ENCODE data around the gene TBC1D19. TPM values are rescaled to one million over a fixed set of nuclear protein-coding genes. Genes with fewer than 3 reads are reported as not detected.

Gene TBC1D19
- total and polyA plus RNA-seq, 2 donors from 2014 or later = 10.8 to 19.1 TPM

GRCh38 chr4:26682436-26682835 lies 98.6 kb downstream of the TBC1D19 start:
- no peaks in the 10 kb centered on the region for H3K4me1 ChIP-seq (ENCODE audit: control insufficient read depth in 2 of 3, insufficient read depth in 2 of 3, low read depth in 1 of 3, low read length in 3 of 3)
- H3K9ac ChIP-seq (ENCODE audit: low read length in 3 of 3) = no peak overlapping the region
- intact Hi-C loops (cut with DNase I) = no loop called here
- no peak for TF ChIP-seq CTCF (IDR thresholded peaks at IDR 0.05; ENCODE audit: borderline replicate concordance, extremely low read depth, insufficient read depth)
- no peaks in the 10 kb centered on the region for H3K27me3 ChIP-seq (ENCODE audit: control insufficient read depth, insufficient read depth, low read length)
- FAIRE-seq = no peak
- no peaks in the 10 kb centered on the region for H3K9me3 ChIP-seq (ENCODE audit: control insufficient read depth in 2 of 3, insufficient read depth in 1 of 3, low read length in 3 of 3)
- no peak overlapping the region for H3K27ac ChIP-seq (ENCODE audit: low read depth in 2 of 2, low read length in 2 of 2)
- no peak overlapping the region for H3K4me3 ChIP-seq (ENCODE audit: low read length in 3 of 3)
- DNase-seq = no peak
- peaks cover 0 to 4% (median 0%) of the 10 kb centered on the region in 3 donors for H3K36me3 ChIP-seq (ENCODE audit: control insufficient read depth in 2 of 3, insufficient read depth in 3 of 3, low read length in 3 of 3)

- no peaks in the 10 kb centered on the region for H3K9me3 ChIP-seq (ENCODE audit: control insufficient read depth in 2 of 3, insufficient read depth in 1 of 3, low read length in 3 of 3)
- no peaks in the 10 kb centered on the region for H3K27me3 ChIP-seq (ENCODE audit: control insufficient read depth, insufficient read depth, low read length)
- H3K4me3 ChIP-seq (ENCODE audit: low read length in 3 of 3) = no peak overlapping the region
- FAIRE-seq (no peak), DNase-seq (no peak)
- H3K27ac ChIP-seq (ENCODE audit: low read depth in 2 of 2, low read length in 2 of 2) = no peak overlapping the region
- H3K4me1 ChIP-seq (ENCODE audit: control insufficient read depth in 2 of 3, insufficient read depth in 2 of 3, low read depth in 1 of 3, low read length in 3 of 3) = no peaks in the 10 kb centered on the region
- intact Hi-C loops (cut with DNase I) = no loop called here
- no peak overlapping the region for H3K9ac ChIP-seq (ENCODE audit: low read length in 3 of 3)
- H3K36me3 ChIP-seq (ENCODE audit: control insufficient read depth in 2 of 3, insufficient read depth in 3 of 3, low read length in 3 of 3) = peaks cover 0 to 4% (median 0%) of the 10 kb centered on the region in 3 donors
- no peak for TF ChIP-seq CTCF (IDR thresholded peaks at IDR 0.05; ENCODE audit: borderline replicate concordance, extremely low read depth, insufficient read depth)
Measured at GRCh38 chr4:26685250-26685649, 101.4 kb downstream of the TBC1D19 start.

GRCh38 chr4:26687728-26688127 lies 103.8 kb downstream of the TBC1D19 start:
- intact Hi-C loops (cut with DNase I) = no loop called here
- H3K4me3 ChIP-seq (ENCODE audit: low read length in 3 of 3) = no peak overlapping the region
- peaks cover 0 to 9% (median 2%) of the 10 kb centered on the region in 3 donors for H3K36me3 ChIP-seq (ENCODE audit: control insufficient read depth in 2 of 3, insufficient read depth in 3 of 3, low read length in 3 of 3)
- no peak for DNase-seq
- no peak for TF ChIP-seq CTCF (IDR thresholded peaks at IDR 0.05; ENCODE audit: borderline replicate concordance, extremely low read depth, insufficient read depth)
- H3K9ac ChIP-seq (ENCODE audit: low read length in 3 of 3) = no peak overlapping the region
- H3K27me3 ChIP-seq (ENCODE audit: control insufficient read depth, insufficient read depth, low read length) = no peaks in the 10 kb centered on the region
- no peaks in the 10 kb centered on the region for H3K9me3 ChIP-seq (ENCODE audit: control insufficient read depth in 2 of 3, insufficient read depth in 1 of 3, low read length in 3 of 3)
- no peaks in the 10 kb centered on the region for H3K4me1 ChIP-seq (ENCODE audit: control insufficient read depth in 2 of 3, insufficient read depth in 2 of 3, low read depth in 1 of 3, low read length in 3 of 3)
- no peak for FAIRE-seq
- no peak overlapping the region for H3K27ac ChIP-seq (ENCODE audit: low read depth in 2 of 2, low read length in 2 of 2)

- no peak for DNase-seq
Measured at GRCh38 chr4:26690506-26690905, 106.6 kb downstream of the TBC1D19 start.

More at GRCh38 chr4:26690506-26690905, 106.6 kb downstream of the TBC1D19 start:
- FAIRE-seq = no peak
- no peaks in the 10 kb centered on the region for H3K4me1 ChIP-seq (ENCODE audit: control insufficient read depth in 2 of 3, insufficient read depth in 2 of 3, low read depth in 1 of 3, low read length in 3 of 3)
- peaks cover 0 to 5% (median 2%) of the 10 kb centered on the region in 3 donors for H3K36me3 ChIP-seq (ENCODE audit: control insufficient read depth in 2 of 3, insufficient read depth in 3 of 3, low read length in 3 of 3)
- no peaks in the 10 kb centered on the region for H3K27me3 ChIP-seq (ENCODE audit: control insufficient read depth, insufficient read depth, low read length)
- no peak overlapping the region for H3K9ac ChIP-seq (ENCODE audit: low read length in 3 of 3)
- H3K27ac ChIP-seq (ENCODE audit: low read depth in 2 of 2, low read length in 2 of 2) = no peak overlapping the region
- H3K9me3 ChIP-seq (ENCODE audit: control insufficient read depth in 2 of 3, insufficient read depth in 1 of 3, low read length in 3 of 3) = no peaks in the 10 kb centered on the region
- intact Hi-C loops (cut with DNase I) = no loop called here
- H3K4me3 ChIP-seq (ENCODE audit: low read length in 3 of 3) = no peak overlapping the region
- no peak for TF ChIP-seq CTCF (IDR thresholded peaks at IDR 0.05; ENCODE audit: borderline replicate concordance, extremely low read depth, insufficient read depth)
